Neural progenitor cell (in vitro differentiated cells): ENCODE results near the gene PLCB3.

Experiments
- CTCF ChIP-seq: fragments of 200-600 bp; sonication (generic); IDR thresholded peaks from 2 replicates; pipeline ENCODE4 v1.5.1; 2017; ENCODE audit warnings: antibody characterized with exemption, mild to moderate bottlenecking
- EZH2 ChIP-seq: fragments of 200-600 bp; sonication (generic); IDR thresholded peaks from 2 replicates; pipeline ENCODE4 v1.6.1; 2017; ENCODE audit warnings: antibody characterized with exemption, mild to moderate bottlenecking, moderate library complexity
- EZH2phosphoT487 ChIP-seq: fragments of 200-600 bp; sonication (generic); IDR thresholded peaks from 2 replicates; pipeline ENCODE4 v1.6.1; 2017; ENCODE audit warnings: antibody characterized with exemption

- TF ChIP-seq CTCF, result no peak
- no peak for TF ChIP-seq EZH2
- TF ChIP-seq EZH2phosphoT487, result no peak
Measured at GRCh38 chr11:64204080-64204440, 47.3 kb upstream of the PLCB3 start.
